Measurements from ENCODE around the gene CDCP1.

GRCh38 chr3:45188719-45189659 is 42.8 kb upstream of the CDCP1 start:
- TF ChIP-seq CTCF (IDR thresholded peaks at IDR 0.05; ENCODE audit: insufficient read depth, low read length, poor library complexity, severe bottlenecking) (no peak), EZH2phosphoT487 (conservative IDR thresholded peaks at IDR 0.05; ENCODE audit: low read length) (no peak)
